GM21723 (cell line): ENCODE measurements around the gene ADCK2.
"Not testable (repeated sequence)": the region's sequence is repeated elsewhere in the genome, so short reads cannot be mapped to it uniquely, and the experiment has no call there.

Experiments
- ATAC-seq: cut with Tn5 transposase; IDR thresholded peaks from one replicate; pipeline ENCODE4 v1.9.1; 2021; ENCODE audit warnings: mild to moderate bottlenecking, moderate library complexity; ENCODE audit not compliant: unreplicated experiment

Gene ADCK2

GRCh38 chr7:140734729-140735128, 62.0 kb downstream of the ADCK2 start:
- no peak for ATAC-seq

GRCh38 chr7:140738280-140738679, 65.5 kb downstream of the ADCK2 start:
- ATAC-seq: no peak

- not testable (repeated sequence) for ATAC-seq
Measured at GRCh38 chr7:140743255-140743654, 70.5 kb downstream of the ADCK2 start.

- no peak for ATAC-seq
Measured at GRCh38 chr7:140744005-140744404, 71.3 kb downstream of the ADCK2 start.
